ENCODE results near the gene AZGP1.
"Not testable (repeated sequence)": the region's sequence is repeated elsewhere in the genome, so short reads cannot be mapped to it uniquely, and the experiment has no call there.

DNA sequence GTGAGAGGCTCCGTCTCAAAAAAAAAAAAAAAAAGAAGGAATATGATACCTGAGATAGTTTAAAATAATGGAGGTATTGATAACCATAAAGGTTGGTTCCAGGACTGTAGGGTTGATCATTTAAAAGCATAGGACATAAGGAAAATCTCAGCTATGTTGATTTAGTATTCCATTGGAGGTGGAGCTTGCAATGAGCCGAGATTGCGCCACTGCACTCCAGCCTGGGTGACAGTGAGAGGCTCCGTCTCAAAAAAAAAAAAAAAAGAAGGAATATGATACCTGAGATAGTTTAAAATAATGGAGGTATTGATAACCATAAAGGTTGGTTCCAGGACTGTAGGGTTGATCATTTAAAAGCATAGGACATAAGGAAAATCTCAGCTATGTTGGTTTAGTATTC, 23.2 kb downstream of the AZGP1 start:
- not testable (repeated sequence) for TF ChIP-seq EP300, POLR2A (IDR thresholded peaks at IDR 0.05)
- TF ChIP-seq, protein P1, sequence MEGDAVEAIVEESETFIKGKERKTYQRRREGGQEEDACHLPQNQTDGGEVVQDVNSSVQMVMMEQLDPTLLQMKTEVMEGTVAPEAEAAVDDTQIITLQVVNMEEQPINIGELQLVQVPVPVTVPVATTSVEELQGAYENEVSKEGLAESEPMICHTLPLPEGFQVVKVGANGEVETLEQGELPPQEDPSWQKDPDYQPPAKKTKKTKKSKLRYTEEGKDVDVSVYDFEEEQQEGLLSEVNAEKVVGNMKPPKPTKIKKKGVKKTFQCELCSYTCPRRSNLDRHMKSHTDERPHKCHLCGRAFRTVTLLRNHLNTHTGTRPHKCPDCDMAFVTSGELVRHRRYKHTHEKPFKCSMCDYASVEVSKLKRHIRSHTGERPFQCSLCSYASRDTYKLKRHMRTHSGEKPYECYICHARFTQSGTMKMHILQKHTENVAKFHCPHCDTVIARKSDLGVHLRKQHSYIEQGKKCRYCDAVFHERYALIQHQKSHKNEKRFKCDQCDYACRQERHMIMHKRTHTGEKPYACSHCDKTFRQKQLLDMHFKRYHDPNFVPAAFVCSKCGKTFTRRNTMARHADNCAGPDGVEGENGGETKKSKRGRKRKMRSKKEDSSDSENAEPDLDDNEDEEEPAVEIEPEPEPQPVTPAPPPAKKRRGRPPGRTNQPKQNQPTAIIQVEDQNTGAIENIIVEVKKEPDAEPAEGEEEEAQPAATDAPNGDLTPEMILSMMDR (IDR thresholded peaks at IDR 0.05) = not testable (repeated sequence)
